ENCODE data around the gene MRTFB.

GRCh38 chr16:14074544-14074943 lies 3.4 kb downstream of the MRTFB start:
- TF ChIP-seq, protein P1, sequence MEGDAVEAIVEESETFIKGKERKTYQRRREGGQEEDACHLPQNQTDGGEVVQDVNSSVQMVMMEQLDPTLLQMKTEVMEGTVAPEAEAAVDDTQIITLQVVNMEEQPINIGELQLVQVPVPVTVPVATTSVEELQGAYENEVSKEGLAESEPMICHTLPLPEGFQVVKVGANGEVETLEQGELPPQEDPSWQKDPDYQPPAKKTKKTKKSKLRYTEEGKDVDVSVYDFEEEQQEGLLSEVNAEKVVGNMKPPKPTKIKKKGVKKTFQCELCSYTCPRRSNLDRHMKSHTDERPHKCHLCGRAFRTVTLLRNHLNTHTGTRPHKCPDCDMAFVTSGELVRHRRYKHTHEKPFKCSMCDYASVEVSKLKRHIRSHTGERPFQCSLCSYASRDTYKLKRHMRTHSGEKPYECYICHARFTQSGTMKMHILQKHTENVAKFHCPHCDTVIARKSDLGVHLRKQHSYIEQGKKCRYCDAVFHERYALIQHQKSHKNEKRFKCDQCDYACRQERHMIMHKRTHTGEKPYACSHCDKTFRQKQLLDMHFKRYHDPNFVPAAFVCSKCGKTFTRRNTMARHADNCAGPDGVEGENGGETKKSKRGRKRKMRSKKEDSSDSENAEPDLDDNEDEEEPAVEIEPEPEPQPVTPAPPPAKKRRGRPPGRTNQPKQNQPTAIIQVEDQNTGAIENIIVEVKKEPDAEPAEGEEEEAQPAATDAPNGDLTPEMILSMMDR (IDR thresholded peaks at IDR 0.05) = no peak
- TF ChIP-seq POLR2A (IDR thresholded peaks at IDR 0.05) = no peak
